Prostate gland (tissue), 2 donors: ENCODE results near the gene EIF2B5.

Experiments used
- POLR2A ChIP-seq: fragments of 450-650 bp; IDR thresholded peaks from one replicate; pipeline ENCODE4 v1.6.1; 2016; ENCODE audit warnings: antibody characterized with exemption, mild to moderate bottlenecking
- TF ChIP-seq, protein P1 (sequence below), 4 experiments: fragments of 200-600 bp in 2 of 4; fragments of 450-650 bp in 2 of 4; sonication (generic) in 2 of 4; IDR thresholded peaks; 1 replicate in 3 of 4; 2 replicates in 1 of 4; pipeline ENCODE4 v1.5.1; 2016 to 2019; ENCODE audit warnings: antibody characterized with exemption in 4 of 4, mild to moderate bottlenecking in 2 of 4, moderate library complexity in 2 of 4

DNA sequence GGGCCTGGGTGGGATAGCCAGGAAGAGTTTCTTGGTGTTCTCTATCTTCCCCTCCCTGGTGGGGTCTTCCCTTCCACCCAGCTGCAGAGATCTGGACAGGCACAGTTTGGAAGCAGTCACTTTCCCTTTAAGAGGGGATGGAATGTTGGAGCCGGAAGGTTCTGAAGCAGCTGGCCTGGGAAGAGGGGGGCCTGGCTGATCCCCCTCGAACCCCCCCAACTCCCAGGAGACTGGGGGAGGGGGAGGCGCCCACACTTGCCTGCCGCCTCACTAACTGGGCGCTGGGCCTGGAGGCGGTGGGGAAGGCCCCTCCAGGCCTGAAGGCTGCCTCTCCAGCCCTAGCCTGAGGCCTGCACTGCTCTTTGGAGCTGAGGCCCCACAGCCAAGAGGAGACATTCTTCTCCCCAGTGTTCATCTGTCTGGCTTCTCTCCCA lies 21.4 kb downstream of the EIF2B5 start:
- TF ChIP-seq, protein P1, sequence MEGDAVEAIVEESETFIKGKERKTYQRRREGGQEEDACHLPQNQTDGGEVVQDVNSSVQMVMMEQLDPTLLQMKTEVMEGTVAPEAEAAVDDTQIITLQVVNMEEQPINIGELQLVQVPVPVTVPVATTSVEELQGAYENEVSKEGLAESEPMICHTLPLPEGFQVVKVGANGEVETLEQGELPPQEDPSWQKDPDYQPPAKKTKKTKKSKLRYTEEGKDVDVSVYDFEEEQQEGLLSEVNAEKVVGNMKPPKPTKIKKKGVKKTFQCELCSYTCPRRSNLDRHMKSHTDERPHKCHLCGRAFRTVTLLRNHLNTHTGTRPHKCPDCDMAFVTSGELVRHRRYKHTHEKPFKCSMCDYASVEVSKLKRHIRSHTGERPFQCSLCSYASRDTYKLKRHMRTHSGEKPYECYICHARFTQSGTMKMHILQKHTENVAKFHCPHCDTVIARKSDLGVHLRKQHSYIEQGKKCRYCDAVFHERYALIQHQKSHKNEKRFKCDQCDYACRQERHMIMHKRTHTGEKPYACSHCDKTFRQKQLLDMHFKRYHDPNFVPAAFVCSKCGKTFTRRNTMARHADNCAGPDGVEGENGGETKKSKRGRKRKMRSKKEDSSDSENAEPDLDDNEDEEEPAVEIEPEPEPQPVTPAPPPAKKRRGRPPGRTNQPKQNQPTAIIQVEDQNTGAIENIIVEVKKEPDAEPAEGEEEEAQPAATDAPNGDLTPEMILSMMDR (IDR thresholded peaks at IDR 0.05) = no peak
- no peak for TF ChIP-seq POLR2A
